22Rv1 (cell line): ENCODE results near the gene SAMD4A.

Experiments
- ZFX ChIP-seq: fragments of 450-650 bp; IDR thresholded peaks from 2 replicates; pipeline ENCODE4 v1.6.1; 2017; ENCODE audit warnings: antibody characterized with exemption, borderline replicate concordance
- TF ChIP-seq, protein P1 (sequence below): fragments of 450-650 bp; IDR thresholded peaks from 2 replicates; pipeline ENCODE4 v1.5.1; 2017; ENCODE audit warnings: mild to moderate bottlenecking

DNA sequence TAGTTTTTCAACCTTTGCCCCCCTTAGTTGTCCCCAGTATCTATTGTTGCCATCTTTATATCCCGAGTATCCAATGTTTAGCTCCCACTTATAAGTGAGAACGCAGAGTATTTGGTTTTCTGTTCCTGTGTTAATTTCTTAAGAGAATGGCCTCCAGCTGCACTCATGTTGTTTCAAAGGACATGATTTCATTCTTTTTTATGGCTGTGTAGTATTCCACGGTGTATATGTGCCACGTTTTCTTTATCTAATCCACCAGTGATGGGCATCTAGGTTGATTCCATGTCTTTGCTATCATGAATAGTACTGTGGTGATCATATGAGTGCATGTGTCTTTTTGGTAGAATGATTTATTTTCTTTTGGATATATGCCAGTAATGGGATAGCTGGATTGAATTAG, 263.7 kb downstream of the SAMD4A start:
- TF ChIP-seq, protein P1, sequence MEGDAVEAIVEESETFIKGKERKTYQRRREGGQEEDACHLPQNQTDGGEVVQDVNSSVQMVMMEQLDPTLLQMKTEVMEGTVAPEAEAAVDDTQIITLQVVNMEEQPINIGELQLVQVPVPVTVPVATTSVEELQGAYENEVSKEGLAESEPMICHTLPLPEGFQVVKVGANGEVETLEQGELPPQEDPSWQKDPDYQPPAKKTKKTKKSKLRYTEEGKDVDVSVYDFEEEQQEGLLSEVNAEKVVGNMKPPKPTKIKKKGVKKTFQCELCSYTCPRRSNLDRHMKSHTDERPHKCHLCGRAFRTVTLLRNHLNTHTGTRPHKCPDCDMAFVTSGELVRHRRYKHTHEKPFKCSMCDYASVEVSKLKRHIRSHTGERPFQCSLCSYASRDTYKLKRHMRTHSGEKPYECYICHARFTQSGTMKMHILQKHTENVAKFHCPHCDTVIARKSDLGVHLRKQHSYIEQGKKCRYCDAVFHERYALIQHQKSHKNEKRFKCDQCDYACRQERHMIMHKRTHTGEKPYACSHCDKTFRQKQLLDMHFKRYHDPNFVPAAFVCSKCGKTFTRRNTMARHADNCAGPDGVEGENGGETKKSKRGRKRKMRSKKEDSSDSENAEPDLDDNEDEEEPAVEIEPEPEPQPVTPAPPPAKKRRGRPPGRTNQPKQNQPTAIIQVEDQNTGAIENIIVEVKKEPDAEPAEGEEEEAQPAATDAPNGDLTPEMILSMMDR, result no peak
- no peak for TF ChIP-seq ZFX
